Astrocyte of the spinal cord (primary cell): Measurements from ENCODE around the gene TTC17.

Experiments
- DNase-seq: peaks from one replicate; pipeline ENCODE4 v3.0.0; 2011; ENCODE audit warnings: low read depth, low spot score
- H3K4me3 ChIP-seq: 2 replicates; pipeline ENCODE4 v1.5.1; 2011; ENCODE audit warnings: low read depth, mild to moderate bottlenecking, low read length, moderate library complexity
- CTCF ChIP-seq: IDR thresholded peaks from 2 replicates; pipeline ENCODE4 v1.5.1; 2012; ENCODE audit warnings: low read depth, mild to moderate bottlenecking, low read length, inconsistent platforms
- in situ Hi-C: cut with HindIII; loops from 2 replicates; pipeline ENCODE4 v1.10.0; 2017; ENCODE audit warnings: low sequenced_read_pairs

Gene TTC17

DNA sequence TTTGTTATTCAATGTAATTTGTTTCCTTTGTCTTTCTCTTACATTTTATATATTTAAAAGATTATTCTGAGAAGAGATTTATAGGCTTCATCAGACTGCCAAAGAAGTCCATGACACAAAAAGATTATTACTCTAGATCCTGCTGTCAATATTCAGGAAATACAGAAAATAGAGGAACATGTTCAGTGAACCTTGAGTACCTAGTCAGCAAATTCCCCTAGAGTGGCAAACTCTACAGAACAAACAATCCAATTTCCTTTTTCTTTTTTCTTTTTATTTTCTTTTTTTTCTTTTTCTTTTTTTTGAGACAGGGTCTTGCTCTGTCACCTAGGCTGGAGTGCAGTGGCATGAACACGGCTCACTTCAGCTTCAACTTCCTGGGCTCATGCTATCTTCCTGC is 23.9 kb downstream of the TTC17 start:
- TF ChIP-seq CTCF, result no peak
- H3K4me3 ChIP-seq, result no peak overlapping the region
- no peak for DNase-seq
- in situ Hi-C loops, result no loop called here

DNA sequence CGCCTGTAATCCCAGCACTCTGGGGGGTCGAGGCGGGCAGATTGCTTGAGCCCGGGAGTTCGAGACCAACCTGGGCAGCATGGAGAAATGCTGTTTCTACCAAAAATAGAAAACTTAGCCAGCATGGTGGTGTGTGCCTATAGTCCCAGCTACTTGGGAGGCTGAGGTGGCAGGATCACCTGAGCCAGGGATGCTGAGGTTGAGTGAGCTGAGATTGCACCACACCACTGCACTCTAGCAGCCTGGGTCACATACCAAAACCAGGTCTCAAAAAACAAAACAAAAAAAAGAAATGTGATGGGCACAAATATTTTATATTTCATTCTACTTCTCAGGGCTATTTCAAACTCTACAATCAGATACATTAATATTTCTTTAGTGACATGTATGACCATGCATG is 25.7 kb downstream of the TTC17 start:
- in situ Hi-C loops, result no loop called here
- no peak for DNase-seq
- TF ChIP-seq CTCF, result no peak
- H3K4me3 ChIP-seq, result no peak overlapping the region

DNA sequence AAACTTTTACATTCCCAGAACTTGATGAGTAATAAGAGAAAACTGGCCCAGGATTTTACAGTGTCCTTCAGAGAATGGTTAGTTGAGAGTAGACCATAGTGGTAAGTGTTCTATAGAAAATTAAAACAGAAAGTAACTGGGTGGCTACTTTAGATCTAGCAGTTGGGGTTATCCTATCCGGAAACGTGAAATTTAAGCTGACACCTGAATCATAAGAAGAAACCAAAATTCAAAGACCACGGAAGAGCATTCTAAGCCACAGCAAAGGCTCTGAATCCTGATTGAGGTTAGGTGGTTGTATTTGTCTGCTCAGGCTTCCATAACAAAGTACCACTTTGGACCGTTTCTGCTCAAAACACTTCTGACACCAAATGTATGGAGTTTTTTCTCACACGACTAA is 34.0 kb downstream of the TTC17 start:
- H3K4me3 ChIP-seq, result no peak overlapping the region
- in situ Hi-C loops, result no loop called here
- no peak for TF ChIP-seq CTCF
- DNase-seq, result no peak

DNA sequence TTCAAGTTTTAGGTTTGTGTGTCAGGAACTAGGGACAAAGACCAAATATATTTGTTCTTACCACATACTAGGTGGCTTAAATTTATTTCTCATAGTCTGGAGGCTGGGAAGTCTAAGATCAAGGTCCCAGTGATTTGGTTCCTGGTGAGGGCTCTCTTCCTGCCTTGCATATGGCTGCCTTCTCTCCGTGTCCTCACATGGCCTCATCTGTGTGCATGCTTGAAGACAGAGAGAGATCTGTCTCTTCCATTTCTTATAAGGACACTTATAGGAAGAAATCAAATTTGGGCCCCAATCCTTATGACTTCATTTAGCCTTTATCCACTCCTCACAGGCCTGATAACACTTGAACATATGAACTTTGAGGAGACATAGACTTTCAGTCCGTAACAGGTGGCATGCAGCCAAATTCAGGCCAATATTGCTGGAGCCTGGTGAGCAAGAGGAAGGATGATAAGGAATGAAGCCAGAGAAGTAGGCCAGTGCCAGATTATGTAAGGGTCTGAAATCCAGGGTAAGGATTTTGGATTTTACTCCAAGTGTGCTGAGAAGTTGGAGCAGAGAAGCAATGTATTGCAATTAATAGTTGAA is 35.1 kb downstream of the TTC17 start:
- DNase-seq, result no peak
- in situ Hi-C loops, result no loop called here
- no peak for TF ChIP-seq CTCF
- no peak overlapping the region for H3K4me3 ChIP-seq

- no peak for DNase-seq
- in situ Hi-C loops, result no loop called here
- H3K4me3 ChIP-seq, result no peak overlapping the region
These were observed 37.9 kb downstream of the TTC17 start for GRCh38 chr11:43396617-43397016.

GRCh38 chr11:43397251-43397650 is 38.5 kb downstream of the TTC17 start:
- no peak for TF ChIP-seq CTCF
- no peak overlapping the region for H3K4me3 ChIP-seq
- in situ Hi-C loops, result no loop called here
- DNase-seq, result no peak

More at GRCh38 chr11:43396617-43397016, 37.9 kb downstream of the TTC17 start:
- TF ChIP-seq CTCF, result no peak
